Natural killer cell (primary cell): ENCODE measurements around the gene PLAAT2. TPM values are rescaled to one million over a fixed set of nuclear protein-coding genes. Genes with fewer than 3 reads are reported as not detected.

Source experiments
- ATAC-seq, 3 donors: fragments of 150-1000 bp in 2 of 3; fragments of 200-7000 bp in 1 of 3; cut with Tn5 transposase; 1 replicate in 1 of 3; 2 replicates in 2 of 3; pipeline ENCODE4 v1.10.0; 2021; ENCODE audit warnings: mild to moderate bottlenecking in 2 of 3, moderate library complexity in 2 of 3
- DNase-seq, 2 donors: peaks; one replicate each; pipeline versions ENCODE4 v3.0.0 to v3.0.0-alpha.2; 2013 to 2021; ENCODE audit warnings: mixed read lengths in 1 of 2
- H3K27ac ChIP-seq: one replicate; pipeline ENCODE4 v1.5.1; 2013; ENCODE audit warnings: mild to moderate bottlenecking, low read length
- H3K27me3 ChIP-seq: one replicate; pipeline ENCODE4 v1.6.1; 2013; ENCODE audit warnings: low read length; ENCODE audit not compliant: control insufficient read depth, insufficient read depth
- H3K36me3 ChIP-seq: one replicate; pipeline ENCODE4 v1.6.1; 2013; ENCODE audit warnings: low read length; ENCODE audit not compliant: control insufficient read depth, insufficient read depth
- H3K4me1 ChIP-seq: one replicate; pipeline ENCODE4 v1.6.1; 2013; ENCODE audit warnings: low read length; ENCODE audit not compliant: control insufficient read depth, insufficient read depth
- H3K4me3 ChIP-seq: one replicate; pipeline ENCODE4 v1.5.1; 2013; ENCODE audit warnings: low read length
- H3K9me3 ChIP-seq: one replicate; pipeline ENCODE4 v1.6.1; 2013; ENCODE audit warnings: low read length; ENCODE audit not compliant: control insufficient read depth, insufficient read depth
- H3K27ac Mint-ChIP-seq, 2 donors: one replicate each; pipeline ENCODE4 v1.8.0; 2022; ENCODE audit warnings: mild to moderate bottlenecking in 2 of 2, mixed read lengths in 2 of 2, moderate library complexity in 1 of 2
- H3K27me3 Mint-ChIP-seq, 2 donors: one replicate each; pipeline ENCODE4 v1.8.0; 2022; ENCODE audit warnings: low read depth in 2 of 2, mixed read lengths in 2 of 2
- H3K36me3 Mint-ChIP-seq: one replicate; pipeline ENCODE4 v1.8.0; 2022; ENCODE audit warnings: mixed read lengths
- H3K4me1 Mint-ChIP-seq, 2 donors: one replicate each; pipeline ENCODE4 v1.8.0; 2022; ENCODE audit warnings: mixed read lengths in 2 of 2
- H3K4me3 Mint-ChIP-seq: one replicate; pipeline ENCODE4 v1.8.0; 2022; ENCODE audit warnings: mild to moderate bottlenecking, moderate library complexity, mixed read lengths
- H3K9me3 Mint-ChIP-seq, 2 donors: one replicate each; pipeline ENCODE4 v1.8.0; 2022; ENCODE audit warnings: mixed read lengths in 2 of 2
- CTCF ChIP-seq: fragments of 200-600 bp; IDR thresholded peaks from one replicate; pipeline ENCODE4 v1.8.0; 2022; ENCODE audit warnings: antibody characterized with exemption
- WGBS: methylation state at CpG from one replicate; pipeline ENCODE4 v1.1.7; 2013; ENCODE audit warnings: missing lambda C conversion rate; ENCODE audit not compliant: insufficient coverage; 5-methylcytosine and 5-hydroxymethylcytosine counted together
- intact Hi-C: fragments of 100-400 bp; cut with micrococcal nuclease; formaldehyde crosslinking; loops from one replicate; pipeline ENCODE4 v1.14.2; 2022
- total RNA-seq, 4 donors: library from RNA; stranded (reverse); fragments of 120-200 nt in 1 of 4; gene quantifications; one replicate each; pipeline versions ENCODE4 v1.2.3 to v1.2.4, GENCODE V29; 2013 to 2022

PLAAT2 gene
- total RNA-seq, 3 donors from 2014 or later (not counting 1 experiment from before 2014, with no cell fraction given): 1.6 to 5.6 (median 4.6) TPM

DNA sequence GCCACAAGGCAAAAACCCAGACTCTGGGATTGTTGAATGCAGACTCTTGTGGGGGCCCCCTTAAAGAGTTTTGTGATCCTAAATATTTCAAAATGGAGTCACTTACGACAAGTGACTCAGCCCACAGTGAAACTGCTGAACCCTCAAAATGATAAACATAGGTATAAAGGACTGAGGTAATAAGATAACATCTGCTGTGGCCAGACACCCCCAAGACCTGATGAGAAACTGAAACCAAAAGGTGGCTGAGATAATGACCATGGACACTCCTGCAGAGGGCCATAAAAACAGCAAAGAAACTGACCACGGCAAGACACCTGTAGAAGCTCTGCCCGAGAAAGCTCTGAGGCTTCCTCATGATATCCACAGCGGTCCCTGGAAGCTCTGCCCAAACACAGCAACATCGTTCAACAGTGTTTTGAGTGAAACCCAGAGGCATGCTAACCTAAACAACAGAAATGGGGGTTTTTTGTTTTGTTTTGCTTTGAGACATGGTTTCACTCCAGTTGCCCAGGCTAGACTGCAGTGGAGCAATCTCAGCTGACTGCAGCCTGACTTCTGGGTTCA is 28.2 kb downstream of the PLAAT2 start:
- no peaks in the 10 kb centered on the region for H3K27me3 ChIP-seq
- H3K9me3 Mint-ChIP-seq: no peaks in the 10 kb centered on the region
- peak overlapping the region; percentile 86 for H3K27ac ChIP-seq
- H3K27me3 Mint-ChIP-seq: no peaks in the 10 kb centered on the region
- H3K36me3 ChIP-seq: peaks cover 9% of the 10 kb centered on the region
- H3K4me3 ChIP-seq: no peak overlapping the region
- intact Hi-C loops: loop anchor here (1.0 to 5.0 kb wide), 2 partner anchors 32 to 77 kb away; partner anchors contain the start of gene PLAAT3
- H3K4me1 Mint-ChIP-seq: peaks cover 87 to 91% of the 10 kb centered on the region in 2 donors
- H3K9me3 ChIP-seq: no peaks in the 10 kb centered on the region
- WGBS: 37% methylated on average over 5 of the region's 5 CpGs
- H3K4me3 Mint-ChIP-seq: peak overlapping the region; percentile 96
- no peak for TF ChIP-seq CTCF
- peak; percentile 46 to 62 for DNase-seq
- peak; percentile 27 to 51 (median 42) for ATAC-seq
- H3K4me1 ChIP-seq: peaks cover 80% of the 10 kb centered on the region
- H3K27ac Mint-ChIP-seq: peak overlapping the region; percentile 93 to 97
- no peaks in the 10 kb centered on the region for H3K36me3 Mint-ChIP-seq

- intact Hi-C loops: no loop called here
- WGBS: 44% methylated on average over 3 of the region's 3 CpGs
- no peak for TF ChIP-seq CTCF
- Mint-ChIP-seq H3K27ac (peak overlapping the region; percentile 93 to 97), H3K4me1 (peaks cover 87 to 90% of the 10 kb centered on the region in 2 donors), H3K9me3 (no peaks in the 10 kb centered on the region), H3K36me3 (no peaks in the 10 kb centered on the region), H3K4me3 (peak overlapping the region; percentile 55), H3K27me3 (no peaks in the 10 kb centered on the region)
- no peaks in the 10 kb centered on the region for H3K9me3 ChIP-seq
- DNase-seq (no peak), ATAC-seq (no peak)
- H3K27me3 ChIP-seq: no peaks in the 10 kb centered on the region
- H3K36me3 ChIP-seq: peaks cover 3% of the 10 kb centered on the region
- peak overlapping the region; percentile 86 for H3K27ac ChIP-seq
- H3K4me3 ChIP-seq: no peak overlapping the region
- peaks cover 73% of the 10 kb centered on the region for H3K4me1 ChIP-seq
Observed at GRCh38 chr11:63534076-63534475, 29.1 kb downstream of the PLAAT2 start.

DNA sequence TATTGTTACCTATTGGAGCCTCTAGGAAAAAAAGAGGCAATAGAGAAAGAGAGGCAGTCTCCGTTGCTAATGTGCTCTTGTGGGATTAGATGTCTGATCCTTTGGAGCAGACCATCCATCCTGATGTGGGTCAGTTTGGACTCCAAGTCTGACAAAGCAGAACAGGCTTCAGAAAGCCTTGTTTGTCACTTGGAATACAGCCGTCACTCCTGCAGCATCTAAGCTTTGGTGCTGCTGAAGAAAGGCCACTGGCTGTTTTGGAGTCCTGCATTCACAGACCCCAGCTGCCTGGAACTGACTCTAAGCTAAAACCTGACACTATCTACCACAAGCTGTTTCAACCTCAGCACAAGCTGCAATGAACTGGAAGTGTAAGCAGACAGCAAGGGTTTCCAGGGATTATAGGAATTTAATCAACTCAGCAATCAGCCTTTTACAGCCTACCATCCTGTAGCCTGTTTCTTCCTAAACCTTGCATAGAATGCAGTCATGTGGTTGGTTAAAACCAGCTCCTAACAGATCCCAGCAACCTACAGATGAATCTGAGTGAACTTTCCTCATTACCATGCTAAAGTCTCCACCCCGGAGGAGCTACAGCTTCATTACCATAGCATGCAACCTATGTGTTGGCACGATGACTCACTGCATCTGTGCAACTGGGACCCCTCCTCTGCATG is 30.2 kb downstream of the PLAAT2 start:
- peak overlapping the region; percentile 93 to 97 for H3K27ac Mint-ChIP-seq

More for the DNA sequence above, 30.2 kb downstream of the PLAAT2 start:
- Histone ChIP-seq H3K27me3 (no peaks in the 10 kb centered on the region), H3K4me3 (no peak overlapping the region), H3K27ac (peak overlapping the region; percentile 18), H3K4me1 (peaks cover 62% of the 10 kb centered on the region), H3K9me3 (no peaks in the 10 kb centered on the region), H3K36me3 (no peaks in the 10 kb centered on the region)
- DNase-seq (no peak), ATAC-seq (no peak)
- Mint-ChIP-seq H3K36me3 (no peaks in the 10 kb centered on the region), H3K4me3 (peak overlapping the region; percentile 55), H3K27me3 (no peaks in the 10 kb centered on the region), H3K4me1 (peaks cover 79 to 81% of the 10 kb centered on the region in 2 donors), H3K9me3 (no peaks in the 10 kb centered on the region)
- intact Hi-C loops: no loop called here
- WGBS: 84% methylated on average over 4 of the region's 4 CpGs
- no peak for TF ChIP-seq CTCF
